ENCODE results near the gene NPHP4.

NPHP4 gene

GRCh38 chr1:5815211-5815610, 177.0 kb downstream of the NPHP4 start:
- Histone ChIP-seq H2AFZ (ENCODE audit: low read length) (no peak overlapping the region), H3K9me3 (replicated peaks; ENCODE audit: insufficient read depth, low read length) (no peaks in the 10 kb centered on the region), H3K36me3 (replicated peaks; ENCODE audit: insufficient read depth, low read length) (no peaks in the 10 kb centered on the region), H4K20me1 (ENCODE audit: insufficient read depth, low read length) (no peaks in the 10 kb centered on the region), H3K9ac (ENCODE audit: low read length) (no peak overlapping the region), H3K4me3 (ENCODE audit: low read length) (no peak overlapping the region), H3K27me3 (replicated peaks; ENCODE audit: insufficient read depth, low read length) (peaks cover 83% of the 10 kb centered on the region), H3K4me1 (ENCODE audit: low read length) (no peaks in the 10 kb centered on the region), H3F3A (ENCODE audit: insufficient read depth, low read length) (no peaks in the 10 kb centered on the region), H3K4me2 (ENCODE audit: low read depth, low read length) (no peak overlapping the region), H3K79me2 (ENCODE audit: low read length) (no peaks in the 10 kb centered on the region), H3K27ac (ENCODE audit: low read length) (no peak overlapping the region), H3K9me2 (replicated peaks; ENCODE audit: insufficient read depth, low read length) (no peaks in the 10 kb centered on the region)
- DNase-seq = no peak
- TF ChIP-seq EZH2 (optimal IDR thresholded peaks at IDR 0.05; ENCODE audit: low read depth, low read length) (no peak), EZH2phosphoT487 (IDR thresholded peaks at IDR 0.05; ENCODE audit: low read length) (no peak)
- TF ChIP-seq, protein P1, sequence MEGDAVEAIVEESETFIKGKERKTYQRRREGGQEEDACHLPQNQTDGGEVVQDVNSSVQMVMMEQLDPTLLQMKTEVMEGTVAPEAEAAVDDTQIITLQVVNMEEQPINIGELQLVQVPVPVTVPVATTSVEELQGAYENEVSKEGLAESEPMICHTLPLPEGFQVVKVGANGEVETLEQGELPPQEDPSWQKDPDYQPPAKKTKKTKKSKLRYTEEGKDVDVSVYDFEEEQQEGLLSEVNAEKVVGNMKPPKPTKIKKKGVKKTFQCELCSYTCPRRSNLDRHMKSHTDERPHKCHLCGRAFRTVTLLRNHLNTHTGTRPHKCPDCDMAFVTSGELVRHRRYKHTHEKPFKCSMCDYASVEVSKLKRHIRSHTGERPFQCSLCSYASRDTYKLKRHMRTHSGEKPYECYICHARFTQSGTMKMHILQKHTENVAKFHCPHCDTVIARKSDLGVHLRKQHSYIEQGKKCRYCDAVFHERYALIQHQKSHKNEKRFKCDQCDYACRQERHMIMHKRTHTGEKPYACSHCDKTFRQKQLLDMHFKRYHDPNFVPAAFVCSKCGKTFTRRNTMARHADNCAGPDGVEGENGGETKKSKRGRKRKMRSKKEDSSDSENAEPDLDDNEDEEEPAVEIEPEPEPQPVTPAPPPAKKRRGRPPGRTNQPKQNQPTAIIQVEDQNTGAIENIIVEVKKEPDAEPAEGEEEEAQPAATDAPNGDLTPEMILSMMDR (IDR thresholded peaks at IDR 0.05; ENCODE audit: low read length) = no peak

DNA sequence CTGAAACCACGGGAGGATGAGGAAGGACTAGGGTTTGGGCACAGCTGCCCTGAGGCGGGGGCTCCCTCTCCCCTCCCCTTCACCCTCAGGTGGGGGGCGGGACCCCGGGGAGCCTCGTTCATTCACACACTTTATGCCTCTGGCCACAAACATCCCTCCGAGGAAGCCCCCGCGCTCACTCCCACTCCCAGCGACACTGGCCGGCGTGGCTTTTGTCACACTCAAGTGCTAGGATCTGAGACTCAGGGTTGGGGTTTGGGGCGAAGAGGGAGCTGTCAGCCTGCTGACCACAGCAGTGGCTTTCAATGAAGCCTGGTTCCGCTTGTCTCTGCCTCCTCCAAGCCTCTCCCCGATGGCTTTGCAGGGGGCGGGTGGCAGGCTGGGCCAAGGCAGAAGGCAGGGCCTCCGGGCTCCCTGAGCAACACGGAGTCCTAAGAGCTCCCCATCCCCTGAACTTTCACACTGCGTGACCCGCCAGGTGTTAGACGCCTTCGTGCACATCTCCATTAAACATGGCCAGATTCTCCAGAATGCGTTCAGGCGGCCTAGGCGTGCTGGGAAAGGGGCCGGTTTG, 178.1 kb downstream of the NPHP4 start:
- Histone ChIP-seq H3K36me3 (replicated peaks; ENCODE audit: insufficient read depth, low read length) (no peaks in the 10 kb centered on the region), H2AFZ (ENCODE audit: low read length) (no peak overlapping the region), H3K79me2 (ENCODE audit: low read length) (no peaks in the 10 kb centered on the region), H3K4me2 (ENCODE audit: low read depth, low read length) (no peak overlapping the region), H3K27me3 (replicated peaks; ENCODE audit: insufficient read depth, low read length) (peaks cover 83% of the 10 kb centered on the region), H3K9me3 (replicated peaks; ENCODE audit: insufficient read depth, low read length) (no peaks in the 10 kb centered on the region), H4K20me1 (ENCODE audit: insufficient read depth, low read length) (0 out of 2 replicates have a peak, but pooled peaks cover 2% of the 10 kb centered on the region), H3F3A (ENCODE audit: insufficient read depth, low read length) (no peaks in the 10 kb centered on the region), H3K4me3 (ENCODE audit: low read length) (no peak overlapping the region), H3K27ac (ENCODE audit: low read length) (no peak overlapping the region), H3K9me2 (replicated peaks; ENCODE audit: insufficient read depth, low read length) (no peaks in the 10 kb centered on the region), H3K9ac (ENCODE audit: low read length) (no peak overlapping the region), H3K4me1 (ENCODE audit: low read length) (no peaks in the 10 kb centered on the region)
- DNase-seq = no peak
- TF ChIP-seq, protein P1 (IDR thresholded peaks at IDR 0.05; ENCODE audit: low read length) = no peak
- TF ChIP-seq EZH2 (optimal IDR thresholded peaks at IDR 0.05; ENCODE audit: low read depth, low read length) (no peak), EZH2phosphoT487 (IDR thresholded peaks at IDR 0.05; ENCODE audit: low read length) (no peak)

DNA sequence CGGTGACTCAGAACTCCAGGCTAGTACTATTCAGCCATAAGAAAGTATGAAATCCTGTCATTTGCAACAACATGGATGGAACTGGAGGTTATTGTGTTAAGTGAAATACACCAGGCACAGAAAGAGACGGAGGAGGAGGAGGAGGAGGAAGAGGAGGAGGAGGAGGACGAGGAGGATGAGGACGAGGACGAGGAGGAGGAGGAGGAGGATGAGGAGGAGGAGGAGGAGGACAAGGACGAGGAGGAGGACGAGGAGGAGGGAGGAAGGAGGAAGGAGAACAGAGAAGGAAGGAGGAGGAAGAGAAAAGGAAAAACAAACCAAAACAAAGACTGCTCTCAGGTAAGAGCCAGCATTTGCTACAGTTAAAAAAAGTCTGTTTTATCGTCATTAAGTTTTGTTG, 178.7 kb downstream of the NPHP4 start:
- TF ChIP-seq EZH2 (optimal IDR thresholded peaks at IDR 0.05; ENCODE audit: low read depth, low read length) (no peak), EZH2phosphoT487 (IDR thresholded peaks at IDR 0.05; ENCODE audit: low read length) (no peak)
- TF ChIP-seq, protein P1 (IDR thresholded peaks at IDR 0.05; ENCODE audit: low read length) = no peak
- Histone ChIP-seq H3K4me1 (ENCODE audit: low read length) (no peaks in the 10 kb centered on the region), H3K9me2 (replicated peaks; ENCODE audit: insufficient read depth, low read length) (no peaks in the 10 kb centered on the region), H4K20me1 (ENCODE audit: insufficient read depth, low read length) (0 out of 2 replicates have a peak, but pooled peaks cover 2% of the 10 kb centered on the region), H3K9ac (ENCODE audit: low read length) (no peak overlapping the region), H3F3A (ENCODE audit: insufficient read depth, low read length) (no peaks in the 10 kb centered on the region), H3K36me3 (replicated peaks; ENCODE audit: insufficient read depth, low read length) (no peaks in the 10 kb centered on the region), H3K79me2 (ENCODE audit: low read length) (no peaks in the 10 kb centered on the region), H3K4me3 (ENCODE audit: low read length) (no peak overlapping the region), H3K4me2 (ENCODE audit: low read depth, low read length) (no peak overlapping the region), H3K9me3 (replicated peaks; ENCODE audit: insufficient read depth, low read length) (no peaks in the 10 kb centered on the region), H3K27me3 (replicated peaks; ENCODE audit: insufficient read depth, low read length) (peaks cover 82% of the 10 kb centered on the region), H3K27ac (ENCODE audit: low read length) (no peak overlapping the region), H2AFZ (ENCODE audit: low read length) (no peak overlapping the region)
- DNase-seq = no peak

Data from MM.1S (cell line).